Heart left ventricle (tissue), 16 donors: ENCODE measurements around the gene USP2. TPM values are rescaled to one million over a fixed set of nuclear protein-coding genes. Genes with fewer than 3 reads are reported as not detected.

Source experiments
- ATAC-seq, 4 donors: fragments of 200-7000 bp; cut with Tn5 transposase; one replicate each; pipeline ENCODE4 v1.9.1; 2020 to 2022; ENCODE audit warnings: moderate library complexity in 4 of 4, mild to moderate bottlenecking in 3 of 4, moderate number of reproducible peaks in 1 of 4
- DNase-seq, 5 donors: peaks; one replicate each; pipeline ENCODE4 v3.0.0-alpha.2; 2020
- H3K27ac ChIP-seq, 12 donors: fragments of 200-600 bp; sonication (generic) in 4 of 12; one replicate each; pipeline versions ENCODE4 v1.5.0 to v1.8.0; 2016 to 2022; ENCODE audit warnings: mild to moderate bottlenecking in 2 of 12
- H3K27me3 ChIP-seq, 9 donors: fragments of 200-600 bp; sonication (generic) in 2 of 9; one replicate each; pipeline versions ENCODE4 v1.5.1 to v1.8.0; 2016 to 2022; ENCODE audit warnings: mild to moderate bottlenecking in 3 of 9
- H3K36me3 ChIP-seq, 9 donors: fragments of 200-600 bp; sonication (generic) in 2 of 9; one replicate each; pipeline versions ENCODE4 v1.5.0 to v1.8.0; 2018 to 2022; ENCODE audit warnings: mild to moderate bottlenecking in 2 of 9
- H3K4me1 ChIP-seq, 12 donors: fragments of 200-600 bp; sonication (generic) in 4 of 12; one replicate each; pipeline versions ENCODE4 v1.5.0 to v1.8.0; 2016 to 2022; ENCODE audit warnings: mild to moderate bottlenecking in 3 of 12
- H3K4me3 ChIP-seq, 12 donors: fragments of 200-600 bp; sonication (generic) in 4 of 12; one replicate each; pipeline versions ENCODE4 v1.5.0 to v1.8.0; 2017 to 2022; ENCODE audit warnings: mild to moderate bottlenecking in 9 of 12, moderate library complexity in 4 of 12
- H3K9me3 ChIP-seq, 12 donors: fragments of 200-600 bp; sonication (generic) in 4 of 12; one replicate each; pipeline versions ENCODE4 v1.5.0 to v1.8.0; 2016 to 2022; ENCODE audit warnings: mild to moderate bottlenecking in 1 of 12
- POLR2A ChIP-seq, 2 donors: fragments of 450-650 bp; IDR thresholded peaks; one replicate each; pipeline ENCODE4 v1.6.1; 2017; ENCODE audit warnings: antibody characterized with exemption in 2 of 2, mild to moderate bottlenecking in 2 of 2, moderate library complexity in 2 of 2
- WGBS, 4 donors: extraction: QIAGEN DNeasy Blood & Tissue Kit in 2 of 4; methylation state at CpG; one replicate each; pipeline versions ENCODE4 v1.1.5 to v1.1.7; 2013 to 2018; 5-methylcytosine and 5-hydroxymethylcytosine counted together
- intact Hi-C, 10 donors: fragments of 100-400 bp; cut with DNase I; formaldehyde crosslinking; loops; one replicate each; pipeline versions ENCODE4 v1.11.1 to v1.14.2; 2022
- polyA plus RNA-seq, 2 donors: library from polyadenylated mRNA; stranded (reverse); fragments of 200-250 nt; gene quantifications; one replicate each; pipeline ENCODE4 v1.2.3, GENCODE V29; 2013
- total RNA-seq, 9 donors: library from RNA; depleted of rRNA in 2 of 9; stranded (reverse); fragments of >200 nt in 2 of 9; fragmentation: NEBNext Ultra II Directional in 3 of 9; extraction: Animal tissue kit (Norgen Biotek cat#: 25700) in 3 of 9; gene quantifications; one replicate each; pipeline versions ENCODE4 v1.1.0 to v1.2.4, GENCODE V29; 2016 to 2023
- TF ChIP-seq, protein P1 (sequence below), 12 donors: fragments of 200-600 bp; sonication (generic) in 4 of 12; IDR thresholded peaks; one replicate each; pipeline versions ENCODE4 v1.5.0 to v1.8.0; 2018 to 2022; ENCODE audit warnings: antibody characterized with exemption in 12 of 12, mild to moderate bottlenecking in 5 of 12
- donor health status: ischemic (EF 13 %, LVEDD 7.1; RV severe dilation, severe dysfunction).
- donor health status: healthy with polysubstance abuse.
- donor health status: DM: no; HTN: yes; CAD: no.
- donor health status: DM: no; HTN: no; CAD: no.
- donor health status: ischemic (EF 25% LVEDD 6.9; RV normal size, moderate dysfunction).
- donor health status: ischemic (EF 25% LVEDD 5.7; RV mildly dilated, moderate dysfunction).
- donor health status: healthy.
- donor health status: DM: yes; HTN: yes; CAD: no.
- donor health status: ischemic (EF 35%, LVEDD 5.7; RV mildly dilated, moderate dysfunction).
- donor health status: nonischemic (EF 11% LVEDD 7.7; RV severe dilation, severe dysfunction).
- donor health status: DM: yes; HTN: yes; CAD: no.
- donor health status: PGD.
- donor health status: ischemic (EF 29% LVEDD 5.4; RV normal size, mild dysfunction).
- donor health status: nonischemic (EF 23%, LVEDD 6.1; RV moderate dilation, normal function).

Gene USP2
- total and polyA plus RNA-seq, 11 donors = 53.7 to 138 (median 108) TPM

DNA sequence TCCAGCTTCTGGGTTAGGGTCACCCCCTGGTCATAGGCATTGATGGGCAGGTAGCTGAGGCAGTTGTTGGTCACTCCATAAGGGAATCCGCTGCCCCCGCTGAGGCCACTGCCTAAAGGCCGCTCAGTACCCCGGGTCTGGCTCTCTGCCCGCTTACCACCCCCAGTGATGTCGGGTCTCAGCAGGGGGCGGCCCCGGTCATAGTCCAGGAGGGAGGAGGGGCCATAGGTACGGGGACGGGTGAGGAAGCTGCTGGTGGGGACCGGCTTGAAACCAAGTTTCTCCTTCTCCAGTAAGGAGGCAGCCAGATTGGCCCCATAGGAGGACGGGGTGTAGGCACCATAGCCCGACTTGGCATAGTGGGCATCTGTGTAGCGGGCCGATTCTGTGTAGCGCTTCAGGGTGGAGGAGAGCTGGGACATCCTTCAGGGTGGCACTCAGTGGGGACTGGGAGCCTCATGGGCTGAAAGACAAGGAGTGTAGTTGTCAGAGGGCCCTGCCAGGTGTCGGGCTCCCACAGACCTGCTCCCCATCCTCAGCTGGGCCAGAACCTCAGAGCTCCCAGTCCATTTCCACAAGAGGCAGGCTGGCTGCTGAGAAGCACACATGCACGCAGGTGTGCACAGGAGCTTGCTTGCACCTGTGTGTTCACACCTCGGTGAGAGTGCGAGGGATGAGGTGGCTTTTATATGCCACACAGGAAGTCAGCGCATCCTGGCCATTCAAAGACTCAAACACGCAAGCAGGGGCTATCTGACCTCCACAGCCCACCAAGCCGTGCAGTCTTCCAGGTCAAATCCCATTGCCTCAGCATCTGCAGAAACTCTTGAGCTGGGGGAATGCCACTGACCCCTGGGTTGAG lies 8.2 kb downstream of the USP2 start:
- TF ChIP-seq, protein P1, sequence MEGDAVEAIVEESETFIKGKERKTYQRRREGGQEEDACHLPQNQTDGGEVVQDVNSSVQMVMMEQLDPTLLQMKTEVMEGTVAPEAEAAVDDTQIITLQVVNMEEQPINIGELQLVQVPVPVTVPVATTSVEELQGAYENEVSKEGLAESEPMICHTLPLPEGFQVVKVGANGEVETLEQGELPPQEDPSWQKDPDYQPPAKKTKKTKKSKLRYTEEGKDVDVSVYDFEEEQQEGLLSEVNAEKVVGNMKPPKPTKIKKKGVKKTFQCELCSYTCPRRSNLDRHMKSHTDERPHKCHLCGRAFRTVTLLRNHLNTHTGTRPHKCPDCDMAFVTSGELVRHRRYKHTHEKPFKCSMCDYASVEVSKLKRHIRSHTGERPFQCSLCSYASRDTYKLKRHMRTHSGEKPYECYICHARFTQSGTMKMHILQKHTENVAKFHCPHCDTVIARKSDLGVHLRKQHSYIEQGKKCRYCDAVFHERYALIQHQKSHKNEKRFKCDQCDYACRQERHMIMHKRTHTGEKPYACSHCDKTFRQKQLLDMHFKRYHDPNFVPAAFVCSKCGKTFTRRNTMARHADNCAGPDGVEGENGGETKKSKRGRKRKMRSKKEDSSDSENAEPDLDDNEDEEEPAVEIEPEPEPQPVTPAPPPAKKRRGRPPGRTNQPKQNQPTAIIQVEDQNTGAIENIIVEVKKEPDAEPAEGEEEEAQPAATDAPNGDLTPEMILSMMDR (IDR thresholded peaks at IDR 0.05) = no peak
- no peak for TF ChIP-seq POLR2A (IDR thresholded peaks at IDR 0.05)
- DNase-seq = peak in 1 of 5 donors; percentile 36
- Histone ChIP-seq H3K36me3 (no peaks in the 10 kb centered on the region), H3K27ac (peak overlapping the region in 10 of 12 donors; percentile 33 to 100 (median 95)), H3K4me1 (peaks cover 0 to 96% (median 67%) of the 10 kb centered on the region in 12 donors), H3K27me3 (no peaks in the 10 kb centered on the region), H3K9me3 (no peaks in the 10 kb centered on the region), H3K4me3 (no peak overlapping the region)
- 61 to 71% (median 66%) methylated on average over 22 to 23 of the region's 23 CpGs for WGBS, 4 donors
- intact Hi-C loops = loop anchor here in 1 of 10 donors (2.0 kb wide), 1 partner anchor 16 kb away; no protein-coding TSS in a partner anchor
- no peak for ATAC-seq

DNA sequence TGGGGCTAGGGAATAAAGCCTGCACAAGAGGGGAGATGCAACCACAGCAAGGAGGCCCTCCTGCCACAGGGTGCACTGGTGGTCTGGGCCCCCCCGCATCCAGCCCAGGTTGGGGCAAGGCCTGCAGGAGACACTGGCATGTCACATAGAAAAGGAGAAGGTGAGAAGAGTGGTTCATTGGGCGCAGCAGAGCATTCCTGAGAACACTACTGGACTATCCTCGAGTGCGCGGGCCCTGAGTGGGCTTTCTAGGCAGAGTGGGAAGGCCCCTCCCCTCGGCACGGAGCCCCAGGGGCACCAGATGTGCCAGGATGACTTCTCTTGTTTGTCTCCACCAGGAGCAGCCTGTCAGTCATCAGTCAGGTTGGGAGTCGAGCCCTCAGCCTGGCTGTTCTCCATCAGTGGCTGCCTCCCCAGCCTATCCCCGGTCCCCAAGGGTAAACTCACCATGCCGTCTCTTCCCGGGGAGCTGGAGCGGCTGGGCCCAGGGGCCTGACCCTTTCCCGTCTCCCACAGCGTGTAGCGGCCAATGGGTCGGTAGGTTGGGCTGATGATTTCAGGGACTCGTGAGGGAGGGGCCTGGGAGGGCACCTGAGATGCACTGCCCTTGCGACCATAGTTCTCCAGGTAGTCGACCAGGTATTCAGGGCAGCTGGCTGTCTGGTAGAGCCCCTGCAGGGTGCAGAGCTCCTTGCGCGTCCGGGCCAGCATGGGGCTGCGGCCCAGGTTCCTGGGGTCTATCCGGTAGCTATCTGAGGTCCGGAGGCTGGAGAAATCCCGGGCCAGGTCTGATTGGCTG lies 9.0 kb downstream of the USP2 start:
- ATAC-seq (no peak), DNase-seq (peak in 3 of 5 donors; percentile 43 to 65 (median 51))
- Histone ChIP-seq H3K4me3 (peak overlapping the region in 1 of 12 donors; percentile 1), H3K36me3 (no peaks in the 10 kb centered on the region), H3K27me3 (no peaks in the 10 kb centered on the region), H3K27ac (peak overlapping the region in 10 of 12 donors; percentile 33 to 100 (median 94)), H3K4me1 (peaks cover 0 to 99% (median 75%) of the 10 kb centered on the region in 12 donors), H3K9me3 (no peaks in the 10 kb centered on the region)
- WGBS, 4 donors = 57 to 74% (median 69%) methylated on average over 10 to 26 of the region's 26 CpGs
- TF ChIP-seq, protein P1 (IDR thresholded peaks at IDR 0.05) = no peak
- TF ChIP-seq POLR2A (IDR thresholded peaks at IDR 0.05) = no peak
- intact Hi-C loops = loop anchor here in 1 of 10 donors (2.0 kb wide), 1 partner anchor 16 kb away; no protein-coding TSS in a partner anchor

DNA sequence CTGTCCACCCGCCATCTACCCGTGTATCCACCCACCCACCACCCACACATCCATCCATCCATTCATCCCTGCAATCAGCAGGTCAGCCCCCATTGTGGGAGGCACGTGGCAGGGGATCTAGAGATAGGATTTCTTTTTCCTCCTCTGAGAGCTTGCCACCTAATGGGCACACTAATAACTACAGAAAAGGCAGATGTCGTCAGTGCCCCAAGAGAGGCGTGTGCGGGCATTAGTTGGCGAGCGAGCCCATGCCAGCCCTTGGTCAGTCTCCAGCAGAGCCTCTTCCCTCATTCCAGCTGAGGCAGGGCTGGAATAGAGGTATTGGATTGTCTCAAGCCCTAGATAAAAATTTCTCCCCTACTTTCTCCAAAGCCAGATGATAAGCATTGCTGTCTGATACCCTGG lies 9.7 kb downstream of the USP2 start:
- DNase-seq (peak in 2 of 5 donors; percentile 53 to 67), ATAC-seq (peak in 3 of 4 donors; percentile 8 to 27 (median 9))
- no peaks in the 10 kb centered on the region for H3K9me3 ChIP-seq
- H3K36me3 ChIP-seq = no peaks in the 10 kb centered on the region
- H3K4me1 ChIP-seq = peaks cover 0 to 100% (median 80%) of the 10 kb centered on the region in 12 donors
- H3K4me3 ChIP-seq = no peak overlapping the region
- intact Hi-C loops = loop anchor here in 1 of 10 donors (2.0 kb wide), 1 partner anchor 15 kb away; no protein-coding TSS in a partner anchor
- H3K27ac ChIP-seq = peak overlapping the region in 11 of 12 donors; percentile 33 to 100 (median 92)
- WGBS, 4 donors = 43 to 53% (median 45%) methylated on average over 8 of the region's 8 CpGs
- H3K27me3 ChIP-seq = peaks cover 0 to 4% (median 0%) of the 10 kb centered on the region in 9 donors
- TF ChIP-seq, protein P1 (IDR thresholded peaks at IDR 0.05) = peak in 9 of 12 donors; percentile 16 to 47 (median 26)
- TF ChIP-seq POLR2A (IDR thresholded peaks at IDR 0.05) = no peak
